Esophagus squamous epithelium (tissue), 4 donors: ENCODE results near the gene CEMIP.

Experiments used
- POLR2A ChIP-seq, 4 donors: fragments of 450-650 bp; IDR thresholded peaks; one replicate each; pipeline ENCODE4 v1.6.1; 2017; ENCODE audit warnings: antibody characterized with exemption in 4 of 4, mild to moderate bottlenecking in 4 of 4, moderate library complexity in 3 of 4
- TF ChIP-seq, protein P1 (sequence below), 6 experiments: fragments of 450-650 bp in 4 of 6; fragments of 200-600 bp in 2 of 6; sonication (generic) in 2 of 6; IDR thresholded peaks; one replicate each; pipeline ENCODE4 v1.5.1; 2016 to 2019; ENCODE audit warnings: antibody characterized with exemption in 6 of 6, mild to moderate bottlenecking in 4 of 6, moderate library complexity in 4 of 6

GRCh38 chr15:80986487-80986886, 207.3 kb downstream of the CEMIP start:
- no peak for TF ChIP-seq POLR2A (IDR thresholded peaks at IDR 0.05)
- TF ChIP-seq, protein P1, sequence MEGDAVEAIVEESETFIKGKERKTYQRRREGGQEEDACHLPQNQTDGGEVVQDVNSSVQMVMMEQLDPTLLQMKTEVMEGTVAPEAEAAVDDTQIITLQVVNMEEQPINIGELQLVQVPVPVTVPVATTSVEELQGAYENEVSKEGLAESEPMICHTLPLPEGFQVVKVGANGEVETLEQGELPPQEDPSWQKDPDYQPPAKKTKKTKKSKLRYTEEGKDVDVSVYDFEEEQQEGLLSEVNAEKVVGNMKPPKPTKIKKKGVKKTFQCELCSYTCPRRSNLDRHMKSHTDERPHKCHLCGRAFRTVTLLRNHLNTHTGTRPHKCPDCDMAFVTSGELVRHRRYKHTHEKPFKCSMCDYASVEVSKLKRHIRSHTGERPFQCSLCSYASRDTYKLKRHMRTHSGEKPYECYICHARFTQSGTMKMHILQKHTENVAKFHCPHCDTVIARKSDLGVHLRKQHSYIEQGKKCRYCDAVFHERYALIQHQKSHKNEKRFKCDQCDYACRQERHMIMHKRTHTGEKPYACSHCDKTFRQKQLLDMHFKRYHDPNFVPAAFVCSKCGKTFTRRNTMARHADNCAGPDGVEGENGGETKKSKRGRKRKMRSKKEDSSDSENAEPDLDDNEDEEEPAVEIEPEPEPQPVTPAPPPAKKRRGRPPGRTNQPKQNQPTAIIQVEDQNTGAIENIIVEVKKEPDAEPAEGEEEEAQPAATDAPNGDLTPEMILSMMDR (IDR thresholded peaks at IDR 0.05), result no peak
